ENCODE data around the gene TRIO.

TRIO gene

GRCh38 chr5:14447958-14448911 lies 305.1 kb downstream of the TRIO start:
- no peak for DNase-seq

GRCh38 chr5:14449052-14449661 lies 306.0 kb downstream of the TRIO start:
- no peak for DNase-seq

GRCh38 chr5:14450018-14450524 lies 306.9 kb downstream of the TRIO start:
- DNase-seq: no peak

GRCh38 chr5:14450742-14451141 lies 307.6 kb downstream of the TRIO start:
- no peak for DNase-seq

- no peak for DNase-seq
Measured at GRCh38 chr5:14451871-14452270, 308.7 kb downstream of the TRIO start.

GRCh38 chr5:14452685-14453454 lies 309.7 kb downstream of the TRIO start:
- DNase-seq: no peak

GRCh38 chr5:14453481-14453880 lies 310.3 kb downstream of the TRIO start:
- no peak for DNase-seq

- DNase-seq: no peak
Measured at GRCh38 chr5:14455814-14456321, 312.7 kb downstream of the TRIO start.

- no peak for DNase-seq
Measured at GRCh38 chr5:14457476-14457875, 314.3 kb downstream of the TRIO start.

GRCh38 chr5:14458414-14458813 lies 315.3 kb downstream of the TRIO start:
- no peak for DNase-seq

- no peak for DNase-seq
Measured at GRCh38 chr5:14460844-14461398, 317.8 kb downstream of the TRIO start.

GRCh38 chr5:14462681-14463080 lies 319.5 kb downstream of the TRIO start:
- no peak for DNase-seq

GRCh38 chr5:14463629-14464028 lies 320.5 kb downstream of the TRIO start:
- DNase-seq: no peak

GRCh38 chr5:14464096-14464495 lies 321.0 kb downstream of the TRIO start:
- no peak for DNase-seq

GRCh38 chr5:14464671-14465070 lies 321.5 kb downstream of the TRIO start:
- no peak for DNase-seq

- DNase-seq: no peak
Measured at GRCh38 chr5:14465116-14465515, 322.0 kb downstream of the TRIO start.

GRCh38 chr5:14465776-14466175 lies 322.6 kb downstream of the TRIO start:
- no peak for DNase-seq

GRCh38 chr5:14467251-14467650 lies 324.1 kb downstream of the TRIO start:
- no peak for DNase-seq

- no peak for DNase-seq
Measured at GRCh38 chr5:14467886-14468285, 324.7 kb downstream of the TRIO start.

- no peak for DNase-seq
Measured at GRCh38 chr5:14469551-14470377, 326.6 kb downstream of the TRIO start.

GRCh38 chr5:14471507-14471906 lies 328.4 kb downstream of the TRIO start:
- DNase-seq: no peak
